ENCODE results near the gene ATOX1.

The ATOX1 gene

DNA sequence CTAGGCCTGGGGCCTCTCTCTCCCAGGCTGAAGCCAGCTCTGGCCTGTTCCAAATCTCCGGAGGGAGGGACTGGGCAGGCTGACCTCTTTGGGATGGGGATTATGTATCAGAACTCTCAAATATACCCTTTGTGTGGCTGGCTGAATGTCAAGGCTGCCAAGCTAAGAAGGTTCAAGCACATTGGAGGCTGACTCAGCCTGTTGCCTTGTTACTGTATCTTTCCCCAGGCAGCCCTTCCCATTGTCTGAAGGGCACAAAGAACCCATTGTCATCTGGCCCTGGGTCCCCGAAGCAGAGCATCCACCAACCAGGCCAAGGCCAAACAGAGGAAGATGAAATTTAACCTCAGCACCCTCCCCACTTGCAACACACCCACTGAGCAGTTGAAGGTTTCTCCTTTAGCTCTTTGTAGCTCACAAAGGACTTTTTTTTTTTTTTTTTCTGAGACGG lies 64.4 kb downstream of the ATOX1 start:
- no peak for DNase-seq

Measured in GF-D8 (cell line).